ENCODE measurements around the gene BRD8. TPM values are rescaled to one million over a fixed set of nuclear protein-coding genes. Genes with fewer than 3 reads are reported as not detected.
A peak's percentile ranks its signal among the peaks of the same experiment; 100 is the strongest.

Gene BRD8
- total and polyA plus RNA-seq, 9 of the 15 experiments (the other 6 are each of a cell fraction or from before 2014, with no cell fraction given): 54.6 to 163 (median 87.0) TPM

DNA sequence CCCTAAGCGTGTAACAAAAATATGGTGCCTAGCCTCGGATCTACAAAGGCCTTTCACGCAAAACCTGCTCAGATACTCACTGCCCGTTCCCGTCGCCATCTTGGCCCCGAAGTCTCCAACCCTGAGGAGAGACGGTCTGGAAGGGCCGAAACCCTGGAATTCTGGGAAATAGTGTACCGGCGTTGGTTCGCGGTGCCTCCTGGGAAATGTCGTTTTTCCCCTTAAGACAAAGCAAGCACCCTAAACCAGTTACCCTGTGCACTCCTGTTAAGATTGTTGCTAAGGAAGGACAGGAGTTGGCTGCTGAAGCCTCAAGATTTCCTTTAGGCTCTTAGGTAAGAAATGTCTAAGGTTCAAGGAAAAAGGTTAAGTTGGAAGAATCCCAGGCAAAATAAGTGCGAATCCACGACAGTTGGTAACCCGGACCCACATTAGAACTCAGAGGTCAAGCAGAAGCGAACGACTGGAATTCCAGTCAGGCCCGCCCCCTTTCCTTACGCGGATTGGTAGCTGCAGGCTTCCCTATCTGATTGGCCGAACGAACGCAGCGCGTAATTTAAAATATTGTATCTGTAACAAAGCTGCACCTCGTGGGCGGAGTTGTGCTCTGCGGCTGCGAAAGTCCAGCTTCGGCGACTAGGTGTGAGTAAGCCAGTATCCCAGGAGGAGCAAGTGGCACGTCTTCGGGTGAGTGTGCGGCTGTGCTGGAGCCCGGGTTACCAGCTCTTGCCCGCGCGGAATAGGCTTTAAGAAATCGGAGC is at the start of gene BRD8, which contains the start of gene KIF20A (continued):
- TF ChIP-seq, protein P1, sequence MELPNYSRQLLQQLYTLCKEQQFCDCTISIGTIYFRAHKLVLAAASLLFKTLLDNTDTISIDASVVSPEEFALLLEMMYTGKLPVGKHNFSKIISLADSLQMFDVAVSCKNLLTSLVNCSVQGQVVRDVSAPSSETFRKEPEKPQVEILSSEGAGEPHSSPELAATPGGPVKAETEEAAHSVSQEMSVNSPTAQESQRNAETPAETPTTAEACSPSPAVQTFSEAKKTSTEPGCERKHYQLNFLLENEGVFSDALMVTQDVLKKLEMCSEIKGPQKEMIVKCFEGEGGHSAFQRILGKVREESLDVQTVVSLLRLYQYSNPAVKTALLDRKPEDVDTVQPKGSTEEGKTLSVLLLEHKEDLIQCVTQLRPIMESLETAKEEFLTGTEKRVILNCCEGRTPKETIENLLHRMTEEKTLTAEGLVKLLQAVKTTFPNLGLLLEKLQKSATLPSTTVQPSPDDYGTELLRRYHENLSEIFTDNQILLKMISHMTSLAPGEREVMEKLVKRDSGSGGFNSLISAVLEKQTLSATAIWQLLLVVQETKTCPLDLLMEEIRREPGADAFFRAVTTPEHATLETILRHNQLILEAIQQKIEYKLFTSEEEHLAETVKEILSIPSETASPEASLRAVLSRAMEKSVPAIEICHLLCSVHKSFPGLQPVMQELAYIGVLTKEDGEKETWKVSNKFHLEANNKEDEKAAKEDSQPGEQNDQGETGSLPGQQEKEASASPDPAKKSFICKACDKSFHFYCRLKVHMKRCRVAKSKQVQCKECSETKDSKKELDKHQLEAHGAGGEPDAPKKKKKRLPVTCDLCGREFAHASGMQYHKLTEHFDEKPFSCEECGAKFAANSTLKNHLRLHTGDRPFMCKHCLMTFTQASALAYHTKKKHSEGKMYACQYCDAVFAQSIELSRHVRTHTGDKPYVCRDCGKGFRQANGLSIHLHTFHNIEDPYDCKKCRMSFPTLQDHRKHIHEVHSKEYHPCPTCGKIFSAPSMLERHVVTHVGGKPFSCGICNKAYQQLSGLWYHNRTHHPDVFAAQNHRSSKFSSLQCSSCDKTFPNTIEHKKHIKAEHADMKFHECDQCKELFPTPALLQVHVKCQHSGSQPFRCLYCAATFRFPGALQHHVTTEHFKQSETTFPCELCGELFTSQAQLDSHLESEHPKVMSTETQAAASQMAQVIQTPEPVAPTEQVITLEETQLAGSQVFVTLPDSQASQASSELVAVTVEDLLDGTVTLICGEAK (IDR thresholded peaks at IDR 0.05): peak; percentile 95
- TF ChIP-seq, protein P1 (CRISPR knock-in tag; IDR thresholded peaks at IDR 0.05): no peak
- TF ChIP-seq, protein P2, sequence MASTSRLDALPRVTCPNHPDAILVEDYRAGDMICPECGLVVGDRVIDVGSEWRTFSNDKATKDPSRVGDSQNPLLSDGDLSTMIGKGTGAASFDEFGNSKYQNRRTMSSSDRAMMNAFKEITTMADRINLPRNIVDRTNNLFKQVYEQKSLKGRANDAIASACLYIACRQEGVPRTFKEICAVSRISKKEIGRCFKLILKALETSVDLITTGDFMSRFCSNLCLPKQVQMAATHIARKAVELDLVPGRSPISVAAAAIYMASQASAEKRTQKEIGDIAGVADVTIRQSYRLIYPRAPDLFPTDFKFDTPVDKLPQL (IDR thresholded peaks at IDR 0.05; ENCODE audit: extremely low read depth, insufficient read length): peak; percentile 37
- no peak for TF ChIP-seq ATF1 (CRISPR knock-in tag; IDR thresholded peaks at IDR 0.05)
- peak; percentile 93 for TF ChIP-seq ATF1 (tag; IDR thresholded peaks at IDR 0.05)
- no peak for TF ChIP-seq RFX7 (CRISPR knock-in tag; IDR thresholded peaks at IDR 0.05)
- no peak for TF ChIP-seq SAFB (IDR thresholded peaks at IDR 0.05; ENCODE audit: borderline replicate concordance, low read depth, low read length)
- TF ChIP-seq RBBP5 (IDR thresholded peaks at IDR 0.05; ENCODE audit: borderline replicate concordance, insufficient read depth, low read length, poor library complexity, severe bottlenecking): peak; percentile 30
- TF ChIP-seq LCOR (CRISPR knock-in tag; IDR thresholded peaks at IDR 0.05): 0 out of 2 replicates have a peak, but pooled peaks have one; percentile 34
- peak; percentile 25; the same call in 1 of the 2 replicates for TF ChIP-seq ZNF324 (CRISPR knock-in tag; IDR thresholded peaks at IDR 0.05)
- no peak for TF ChIP-seq KAT7 (CRISPR knock-in tag; IDR thresholded peaks at IDR 0.05; ENCODE audit: borderline replicate concordance)
- TF ChIP-seq, protein P3, sequence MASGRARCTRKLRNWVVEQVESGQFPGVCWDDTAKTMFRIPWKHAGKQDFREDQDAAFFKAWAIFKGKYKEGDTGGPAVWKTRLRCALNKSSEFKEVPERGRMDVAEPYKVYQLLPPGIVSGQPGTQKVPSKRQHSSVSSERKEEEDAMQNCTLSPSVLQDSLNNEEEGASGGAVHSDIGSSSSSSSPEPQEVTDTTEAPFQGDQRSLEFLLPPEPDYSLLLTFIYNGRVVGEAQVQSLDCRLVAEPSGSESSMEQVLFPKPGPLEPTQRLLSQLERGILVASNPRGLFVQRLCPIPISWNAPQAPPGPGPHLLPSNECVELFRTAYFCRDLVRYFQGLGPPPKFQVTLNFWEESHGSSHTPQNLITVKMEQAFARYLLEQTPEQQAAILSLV (tag; IDR thresholded peaks at IDR 0.05): no peak
- TF ChIP-seq, protein P4, sequence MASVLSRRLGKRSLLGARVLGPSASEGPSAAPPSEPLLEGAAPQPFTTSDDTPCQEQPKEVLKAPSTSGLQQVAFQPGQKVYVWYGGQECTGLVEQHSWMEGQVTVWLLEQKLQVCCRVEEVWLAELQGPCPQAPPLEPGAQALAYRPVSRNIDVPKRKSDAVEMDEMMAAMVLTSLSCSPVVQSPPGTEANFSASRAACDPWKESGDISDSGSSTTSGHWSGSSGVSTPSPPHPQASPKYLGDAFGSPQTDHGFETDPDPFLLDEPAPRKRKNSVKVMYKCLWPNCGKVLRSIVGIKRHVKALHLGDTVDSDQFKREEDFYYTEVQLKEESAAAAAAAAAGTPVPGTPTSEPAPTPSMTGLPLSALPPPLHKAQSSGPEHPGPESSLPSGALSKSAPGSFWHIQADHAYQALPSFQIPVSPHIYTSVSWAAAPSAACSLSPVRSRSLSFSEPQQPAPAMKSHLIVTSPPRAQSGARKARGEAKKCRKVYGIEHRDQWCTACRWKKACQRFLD (CRISPR knock-in tag; IDR thresholded peaks at IDR 0.05): peak; percentile 90

Data from K562 (cell line).